Central memory CD8-positive, alpha-beta T cell (primary cell): ENCODE measurements around the gene PLA2G7.

ENCODE experiments used
- ATAC-seq: fragments of 150-1000 bp; cut with Tn5 transposase; replicated peaks from 2 replicates; pipeline ENCODE4 v1.10.0; 2022; ENCODE audit warnings: mild to moderate bottlenecking, moderate FRiP score, moderate number of reproducible peaks; ENCODE audit not compliant: poor library complexity, severe bottlenecking; ENCODE audit errors: extremely low read depth
- DNase-seq, 2 donors: peaks; one replicate each; pipeline ENCODE4 v3.0.0; 2021; ENCODE audit warnings: low spot score in 2 of 2
- H3K27ac Mint-ChIP-seq: one replicate; pipeline ENCODE4 v1.8.0; 2022; ENCODE audit warnings: low read depth, mild to moderate bottlenecking, moderate library complexity, mixed read lengths
- H3K27me3 Mint-ChIP-seq: one replicate; pipeline ENCODE4 v1.8.0; 2022; ENCODE audit warnings: mixed read lengths
- H3K36me3 Mint-ChIP-seq: one replicate; pipeline ENCODE4 v1.8.0; 2022; ENCODE audit warnings: mild to moderate bottlenecking, moderate library complexity, mixed read lengths; ENCODE audit not compliant: insufficient read depth
- H3K4me1 Mint-ChIP-seq: one replicate; pipeline ENCODE4 v1.8.0; 2022; ENCODE audit warnings: mixed read lengths
- H3K4me3 Mint-ChIP-seq: one replicate; pipeline ENCODE4 v1.8.0; 2022; ENCODE audit warnings: mild to moderate bottlenecking, moderate library complexity, mixed read lengths
- H3K9me3 Mint-ChIP-seq: one replicate; pipeline ENCODE4 v1.8.0; 2022; ENCODE audit warnings: mixed read lengths

The PLA2G7 gene

DNA sequence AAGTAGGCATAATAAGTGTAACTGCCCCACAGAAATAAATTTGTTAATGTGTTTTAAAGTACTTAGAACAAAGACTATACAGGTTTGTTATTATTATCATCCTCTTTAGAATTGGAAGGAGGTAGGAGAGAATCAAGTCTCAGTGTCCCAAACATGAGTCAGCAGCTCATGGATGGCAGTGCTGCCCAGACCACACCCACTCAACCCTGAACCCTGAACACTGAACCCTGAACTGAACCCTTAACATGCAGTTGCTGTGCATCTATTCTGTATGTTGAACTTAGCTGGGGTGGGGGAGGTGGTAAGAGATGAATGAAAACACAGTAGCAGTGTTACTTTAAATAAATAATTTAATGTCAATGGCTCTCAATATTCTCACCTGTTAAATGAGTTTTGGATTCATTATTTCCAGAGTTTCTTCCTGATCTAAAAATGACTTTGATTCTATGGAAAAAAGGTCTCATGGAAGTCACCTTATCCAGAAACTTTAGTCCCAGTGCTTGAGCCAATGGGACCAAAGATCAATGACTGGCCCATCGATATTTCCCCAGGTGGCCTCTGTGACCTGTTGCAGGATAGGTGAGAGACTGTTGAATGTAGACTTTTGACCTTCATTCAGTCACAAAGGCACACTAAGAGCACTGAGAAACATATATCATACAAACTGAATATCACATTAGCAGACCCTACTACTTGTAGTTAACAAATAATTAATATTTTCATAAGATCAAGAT, 8.4 kb upstream of the PLA2G7 start:
- H3K27me3 Mint-ChIP-seq, result peaks cover 23% of the 10 kb centered on the region
- H3K4me3 Mint-ChIP-seq, result no peak overlapping the region

DNA sequence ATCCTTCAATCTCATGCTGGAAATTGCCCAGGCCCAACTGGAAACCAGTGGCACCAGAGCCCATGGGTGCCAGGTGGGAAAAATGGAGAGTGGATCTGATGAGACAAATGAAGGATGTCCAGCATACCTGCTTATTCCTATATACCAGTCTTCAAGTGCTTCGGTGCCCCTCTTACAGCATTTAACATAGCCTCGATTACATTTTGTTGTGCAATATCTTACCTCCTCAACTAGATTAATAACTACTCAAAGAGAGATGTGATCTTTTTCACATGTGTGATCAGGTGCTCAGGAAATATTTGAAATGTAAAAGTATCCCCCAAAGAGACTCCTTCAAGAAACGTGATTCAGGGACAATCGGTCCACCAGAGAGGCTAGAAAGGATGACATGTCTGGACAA, 6.7 kb upstream of the PLA2G7 start:
- H3K27ac Mint-ChIP-seq, result no peak overlapping the region
- DNase-seq (no peak), ATAC-seq (no peak)
- H3K36me3 Mint-ChIP-seq, result no peaks in the 10 kb centered on the region
- H3K27me3 Mint-ChIP-seq, result peaks cover 36% of the 10 kb centered on the region
- no peaks in the 10 kb centered on the region for H3K9me3 Mint-ChIP-seq
- no peaks in the 10 kb centered on the region for H3K4me1 Mint-ChIP-seq
- H3K4me3 Mint-ChIP-seq, result no peak overlapping the region

More for the DNA sequence above, 8.4 kb upstream of the PLA2G7 start:
- no peak for DNase-seq
- no peak overlapping the region for H3K27ac Mint-ChIP-seq
- ATAC-seq, result no peak
- no peaks in the 10 kb centered on the region for H3K9me3 Mint-ChIP-seq
- H3K36me3 Mint-ChIP-seq, result no peaks in the 10 kb centered on the region
- H3K4me1 Mint-ChIP-seq, result no peaks in the 10 kb centered on the region

DNA sequence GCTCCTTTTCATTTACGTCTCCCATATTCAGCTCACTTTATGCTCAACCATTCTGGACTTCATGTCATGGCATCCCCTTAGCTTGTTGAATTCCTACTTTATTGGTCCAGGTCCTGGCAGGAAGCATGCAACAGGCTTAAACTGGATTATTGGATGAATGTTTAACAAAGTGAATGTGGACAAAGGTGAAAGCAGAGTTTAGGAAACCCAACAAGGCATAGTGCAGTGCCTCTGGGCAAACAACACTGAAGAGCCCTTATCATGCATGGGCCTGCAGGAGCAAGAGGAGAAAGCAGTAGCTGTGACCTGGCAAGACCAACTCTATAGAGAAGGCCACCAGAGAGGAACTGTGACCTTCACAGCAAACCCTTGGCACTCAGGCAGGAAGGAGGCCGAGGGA, 6.3 kb upstream of the PLA2G7 start:
- Mint-ChIP-seq H3K27ac (no peak overlapping the region), H3K9me3 (no peaks in the 10 kb centered on the region), H3K27me3 (peaks cover 40% of the 10 kb centered on the region), H3K4me1 (no peaks in the 10 kb centered on the region), H3K4me3 (no peak overlapping the region), H3K36me3 (no peaks in the 10 kb centered on the region)
- ATAC-seq (no peak), DNase-seq (no peak)

DNA sequence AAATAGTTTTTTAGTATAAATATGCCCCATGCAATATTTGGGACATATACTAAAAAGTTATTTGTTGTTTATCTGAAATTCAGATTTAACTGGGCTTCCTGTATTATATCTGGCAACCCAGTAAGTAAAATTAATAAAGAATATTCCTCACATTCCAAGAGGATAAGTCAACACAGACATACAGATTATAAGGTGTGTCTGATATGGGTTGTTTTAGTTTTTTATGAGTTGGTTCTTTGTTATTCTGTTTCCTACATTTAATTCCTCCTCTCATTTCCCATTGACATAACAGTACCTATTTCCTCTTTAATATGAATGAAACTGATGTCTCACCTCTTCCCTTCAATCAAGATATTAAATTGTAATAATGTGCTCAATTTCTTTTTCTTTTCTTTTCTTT, 1.7 kb upstream of the PLA2G7 start:
- Mint-ChIP-seq H3K4me3 (no peak overlapping the region), H3K9me3 (no peaks in the 10 kb centered on the region), H3K4me1 (peaks cover 8% of the 10 kb centered on the region), H3K27ac (no peak overlapping the region), H3K36me3 (peaks cover 2% of the 10 kb centered on the region), H3K27me3 (peaks cover 61% of the 10 kb centered on the region)
- ATAC-seq, result no peak
- no peak for DNase-seq

DNA sequence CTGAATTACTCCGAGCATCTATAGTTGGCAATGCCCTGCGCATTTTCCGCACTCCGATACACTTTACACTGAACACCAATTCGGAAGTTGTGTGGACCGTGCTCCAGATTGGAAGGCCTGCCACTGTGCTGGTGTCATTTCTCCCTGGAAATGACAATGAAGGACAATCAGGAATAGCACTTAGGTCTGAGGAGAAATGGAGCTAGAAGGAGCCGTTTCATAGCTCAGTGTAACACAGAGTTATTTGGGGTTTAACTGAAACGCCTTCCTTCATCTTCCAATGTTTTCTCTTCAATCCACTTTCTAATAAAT, 501 bp upstream of the PLA2G7 start:
- Mint-ChIP-seq H3K36me3 (peaks cover 2% of the 10 kb centered on the region), H3K27me3 (peaks cover 73% of the 10 kb centered on the region), H3K4me3 (no peak overlapping the region), H3K4me1 (peaks cover 8% of the 10 kb centered on the region), H3K27ac (no peak overlapping the region), H3K9me3 (no peaks in the 10 kb centered on the region)
- DNase-seq (no peak), ATAC-seq (no peak)

DNA sequence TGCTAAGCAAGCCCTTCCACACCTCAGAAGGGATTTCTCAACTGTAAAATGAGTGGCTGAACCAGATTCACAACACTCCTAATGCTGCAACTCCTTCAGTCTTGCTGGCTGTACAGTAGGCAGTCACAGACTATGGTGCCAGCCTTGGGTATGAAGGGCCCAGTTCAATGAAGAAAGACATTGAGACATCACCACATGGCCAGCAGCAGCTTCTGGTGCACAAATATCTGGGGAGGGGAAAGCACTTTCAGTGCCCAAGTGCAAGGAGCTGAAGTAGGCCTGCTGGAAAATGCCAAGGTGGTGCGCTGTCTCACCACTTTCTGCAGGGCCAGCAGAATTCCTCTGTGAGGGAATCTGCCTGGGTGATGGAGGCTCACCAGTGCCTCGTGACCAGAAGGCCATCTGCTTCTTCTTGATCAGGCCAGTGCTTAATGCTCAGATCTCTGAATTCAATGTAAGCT, 1.8 kb downstream of the PLA2G7 start:
- H3K9me3 Mint-ChIP-seq, result no peaks in the 10 kb centered on the region
- no peak for DNase-seq
- no peak for ATAC-seq
- H3K36me3 Mint-ChIP-seq, result peaks cover 2% of the 10 kb centered on the region
- H3K4me1 Mint-ChIP-seq, result peaks cover 8% of the 10 kb centered on the region
- H3K27me3 Mint-ChIP-seq, result peaks cover 91% of the 10 kb centered on the region
- no peak overlapping the region for H3K4me3 Mint-ChIP-seq
- no peak overlapping the region for H3K27ac Mint-ChIP-seq

DNA sequence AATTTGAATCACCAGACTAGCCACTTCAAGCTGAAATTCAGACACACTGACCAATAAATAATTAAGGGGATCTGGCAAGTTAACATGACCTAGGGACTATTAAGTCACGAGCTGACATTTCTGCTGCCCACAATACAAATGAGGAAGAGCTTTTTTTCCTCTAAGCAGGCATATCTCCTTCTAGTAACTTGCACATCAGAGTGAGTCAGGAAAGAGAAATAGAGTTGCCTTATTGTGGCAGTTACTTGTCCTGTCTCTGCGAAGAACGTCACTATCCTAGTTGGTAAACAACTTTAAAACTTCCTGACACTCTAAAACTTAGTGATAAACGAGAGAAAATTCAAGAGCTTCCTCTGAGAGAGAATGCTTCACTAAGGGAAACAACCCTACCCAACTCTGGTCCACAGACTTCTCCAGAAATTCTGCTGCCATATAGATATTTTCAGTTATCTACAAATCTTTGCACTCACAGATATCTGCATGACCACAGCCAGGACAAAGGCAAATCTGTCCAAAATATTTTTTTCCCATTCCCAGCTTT, 4.2 kb downstream of the PLA2G7 start:
- Mint-ChIP-seq H3K36me3 (peaks cover 2% of the 10 kb centered on the region), H3K4me1 (peaks cover 8% of the 10 kb centered on the region), H3K4me3 (no peak overlapping the region), H3K9me3 (no peaks in the 10 kb centered on the region), H3K27me3 (peaks cover 83% of the 10 kb centered on the region), H3K27ac (no peak overlapping the region)
- no peak for ATAC-seq
- no peak for DNase-seq

DNA sequence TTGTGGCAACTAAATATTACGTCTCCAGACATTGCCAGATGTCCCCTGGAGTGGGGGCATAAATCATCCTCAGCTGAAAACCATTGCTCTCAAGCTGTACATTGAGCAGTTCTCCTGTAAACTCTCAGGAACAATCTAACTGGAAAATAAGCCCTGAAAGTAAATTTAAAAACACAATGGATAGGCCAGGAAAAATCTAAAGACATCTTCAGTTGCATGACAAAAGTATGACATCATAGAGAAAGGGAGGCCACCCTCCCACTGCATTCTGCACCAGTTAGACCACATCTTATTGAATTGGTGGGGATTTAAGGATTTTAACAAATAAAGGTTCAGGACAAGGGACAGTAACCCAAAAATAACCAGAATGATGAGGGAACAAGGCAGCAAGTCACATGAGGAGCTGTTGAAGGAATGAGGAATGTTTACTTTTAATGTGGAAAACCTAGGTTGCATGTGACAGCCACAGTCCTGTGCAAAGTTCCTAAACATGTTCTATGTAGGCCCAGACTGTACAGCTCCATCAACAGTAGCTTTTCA, 5.3 kb downstream of the PLA2G7 start:
- peaks cover 82% of the 10 kb centered on the region for H3K27me3 Mint-ChIP-seq
- no peak overlapping the region for H3K27ac Mint-ChIP-seq
- no peak for ATAC-seq
- DNase-seq, result no peak
- H3K9me3 Mint-ChIP-seq, result no peaks in the 10 kb centered on the region
- peaks cover 2% of the 10 kb centered on the region for H3K36me3 Mint-ChIP-seq
- H3K4me1 Mint-ChIP-seq, result peaks cover 8% of the 10 kb centered on the region
- no peak overlapping the region for H3K4me3 Mint-ChIP-seq

DNA sequence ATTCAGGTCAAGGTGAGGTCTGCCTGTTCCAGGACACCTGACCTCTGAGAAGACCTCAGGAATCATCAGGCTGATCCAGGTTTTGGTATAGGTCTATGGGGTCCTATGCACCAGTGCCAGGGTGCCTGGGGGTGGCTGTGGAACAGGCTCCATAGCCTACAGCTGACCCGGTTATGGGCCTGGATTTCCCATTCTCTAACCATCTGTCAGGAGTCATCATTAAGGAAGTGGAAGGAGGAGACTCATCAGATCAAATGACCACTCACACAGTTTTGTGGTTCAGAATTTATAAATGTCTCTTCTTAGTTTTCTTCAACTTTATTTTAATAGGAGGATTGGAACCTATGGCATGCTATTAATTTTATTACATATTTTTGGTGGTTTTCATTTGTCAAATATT, 14.8 kb downstream of the PLA2G7 start:
- Mint-ChIP-seq H3K27ac (no peak overlapping the region), H3K4me3 (no peak overlapping the region), H3K27me3 (peaks cover 67% of the 10 kb centered on the region), H3K4me1 (no peaks in the 10 kb centered on the region), H3K9me3 (no peaks in the 10 kb centered on the region), H3K36me3 (no peaks in the 10 kb centered on the region)
- ATAC-seq, result no peak
- no peak for DNase-seq

DNA sequence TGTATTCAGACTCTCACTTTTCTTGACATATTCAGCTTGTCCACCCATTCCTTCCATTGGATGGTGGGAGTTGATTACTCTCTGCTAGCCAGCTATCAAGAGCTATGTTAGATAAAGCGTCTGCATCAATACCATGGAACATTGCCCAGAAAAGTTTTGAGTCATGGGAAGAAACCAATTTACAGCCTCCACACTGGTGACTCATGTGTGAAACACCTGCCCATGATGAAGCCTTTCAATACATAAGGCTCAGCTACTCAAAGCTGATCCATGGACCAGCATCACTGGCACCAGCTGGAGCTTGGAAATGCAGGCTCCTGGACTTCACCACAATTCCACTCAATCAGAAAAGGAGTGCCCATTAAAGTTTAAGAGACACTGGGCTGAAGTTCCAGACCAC, 16.1 kb downstream of the PLA2G7 start:
- peaks cover 58% of the 10 kb centered on the region for H3K27me3 Mint-ChIP-seq

DNA sequence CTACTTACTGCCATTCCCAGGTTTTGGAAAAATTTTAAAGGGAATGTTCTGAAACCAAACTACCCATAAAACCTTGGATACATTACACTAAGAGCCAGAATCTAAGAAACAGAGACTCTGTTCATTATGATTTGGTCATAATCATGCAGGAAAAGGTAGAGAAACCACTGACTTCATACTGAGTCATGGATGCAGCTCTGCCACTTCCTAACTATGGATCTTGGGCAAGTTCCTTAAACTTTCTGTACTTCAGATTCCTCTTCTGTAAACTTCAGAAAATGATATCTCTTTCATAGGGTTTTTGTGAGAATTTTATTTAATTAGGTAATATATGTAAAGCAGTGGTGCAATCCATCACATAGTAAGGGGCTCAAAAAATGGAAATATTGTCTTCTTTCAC, 20.0 kb downstream of the PLA2G7 start:
- H3K27ac Mint-ChIP-seq, result no peak overlapping the region
- DNase-seq (no peak), ATAC-seq (no peak)
- no peaks in the 10 kb centered on the region for H3K9me3 Mint-ChIP-seq
- no peak overlapping the region for H3K4me3 Mint-ChIP-seq
- no peaks in the 10 kb centered on the region for H3K36me3 Mint-ChIP-seq
- H3K4me1 Mint-ChIP-seq, result no peaks in the 10 kb centered on the region
- peaks cover 59% of the 10 kb centered on the region for H3K27me3 Mint-ChIP-seq

More for the DNA sequence above, 16.1 kb downstream of the PLA2G7 start:
- DNase-seq (no peak), ATAC-seq (no peak)
- H3K4me3 Mint-ChIP-seq, result no peak overlapping the region
- no peaks in the 10 kb centered on the region for H3K9me3 Mint-ChIP-seq
- H3K4me1 Mint-ChIP-seq, result no peaks in the 10 kb centered on the region
- H3K36me3 Mint-ChIP-seq, result no peaks in the 10 kb centered on the region
- no peak overlapping the region for H3K27ac Mint-ChIP-seq

DNA sequence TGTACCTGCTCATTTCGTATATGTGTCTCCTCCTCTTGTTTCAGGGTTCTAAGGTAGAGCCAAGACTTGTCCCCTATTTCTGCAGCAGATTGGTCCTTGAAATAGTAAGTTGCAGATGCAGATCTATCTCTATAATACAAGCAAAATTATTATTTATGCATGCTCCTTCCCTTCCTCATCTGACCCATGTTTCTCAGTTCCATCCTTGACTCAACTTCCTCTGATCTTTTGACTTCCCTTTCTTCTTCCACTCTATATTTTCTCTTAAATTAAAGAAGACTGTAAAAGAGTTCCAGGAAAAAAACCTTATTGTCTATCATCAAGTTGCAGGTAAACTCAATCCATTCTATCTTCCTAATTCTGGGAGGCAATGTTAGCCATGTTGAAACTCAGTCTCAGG, 23.7 kb downstream of the PLA2G7 start:
- ATAC-seq, result no peak
- no peak for DNase-seq
- Mint-ChIP-seq H3K4me1 (no peaks in the 10 kb centered on the region), H3K9me3 (no peaks in the 10 kb centered on the region), H3K27ac (no peak overlapping the region), H3K4me3 (no peak overlapping the region), H3K27me3 (peaks cover 46% of the 10 kb centered on the region), H3K36me3 (peaks cover 2% of the 10 kb centered on the region)

DNA sequence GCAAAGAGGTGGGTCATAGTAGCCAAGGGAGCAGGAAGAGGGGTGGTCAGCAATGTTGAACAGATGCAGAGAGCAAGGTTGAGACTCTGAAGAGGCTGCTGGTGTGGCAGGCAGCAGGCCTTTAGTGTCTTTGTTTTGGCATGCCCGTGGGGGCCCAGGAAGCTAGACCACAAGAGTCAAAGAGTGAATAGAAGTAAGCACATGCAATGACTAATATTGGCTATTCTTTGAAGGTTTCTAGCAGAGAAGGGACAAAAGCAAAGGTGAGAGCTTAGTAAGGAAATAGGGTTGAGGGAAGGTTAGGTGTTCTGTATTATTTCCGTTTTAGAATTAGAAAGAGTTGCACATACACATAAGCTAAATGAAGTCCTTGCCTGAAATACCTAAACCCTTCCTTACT, 28.7 kb downstream of the PLA2G7 start:
- H3K9me3 Mint-ChIP-seq, result no peaks in the 10 kb centered on the region
- ATAC-seq, result no peak
- peaks cover 48% of the 10 kb centered on the region for H3K27me3 Mint-ChIP-seq
- DNase-seq, result no peak
- H3K27ac Mint-ChIP-seq, result no peak overlapping the region
- no peak overlapping the region for H3K4me3 Mint-ChIP-seq
- peaks cover 2% of the 10 kb centered on the region for H3K36me3 Mint-ChIP-seq
- no peaks in the 10 kb centered on the region for H3K4me1 Mint-ChIP-seq
